ENCODE measurements around the gene LY9.

GRCh38 chr1:160818207-160818937 is 22.4 kb downstream of the LY9 start:
- TF ChIP-seq EP300 (IDR thresholded peaks at IDR 0.05) (no peak), POLR2AphosphoS5 (IDR thresholded peaks at IDR 0.05) (no peak), CTCF (IDR thresholded peaks at IDR 0.05) (no peak)

Data from suprapubic skin (tissue), 4 donors.